ENCODE data around the gene CTNNA1.

GRCh38 chr5:138918686-138919085, 165.5 kb downstream of the CTNNA1 start:
- TF ChIP-seq POLR2A (IDR thresholded peaks at IDR 0.05) = no peak
- TF ChIP-seq, protein P1, sequence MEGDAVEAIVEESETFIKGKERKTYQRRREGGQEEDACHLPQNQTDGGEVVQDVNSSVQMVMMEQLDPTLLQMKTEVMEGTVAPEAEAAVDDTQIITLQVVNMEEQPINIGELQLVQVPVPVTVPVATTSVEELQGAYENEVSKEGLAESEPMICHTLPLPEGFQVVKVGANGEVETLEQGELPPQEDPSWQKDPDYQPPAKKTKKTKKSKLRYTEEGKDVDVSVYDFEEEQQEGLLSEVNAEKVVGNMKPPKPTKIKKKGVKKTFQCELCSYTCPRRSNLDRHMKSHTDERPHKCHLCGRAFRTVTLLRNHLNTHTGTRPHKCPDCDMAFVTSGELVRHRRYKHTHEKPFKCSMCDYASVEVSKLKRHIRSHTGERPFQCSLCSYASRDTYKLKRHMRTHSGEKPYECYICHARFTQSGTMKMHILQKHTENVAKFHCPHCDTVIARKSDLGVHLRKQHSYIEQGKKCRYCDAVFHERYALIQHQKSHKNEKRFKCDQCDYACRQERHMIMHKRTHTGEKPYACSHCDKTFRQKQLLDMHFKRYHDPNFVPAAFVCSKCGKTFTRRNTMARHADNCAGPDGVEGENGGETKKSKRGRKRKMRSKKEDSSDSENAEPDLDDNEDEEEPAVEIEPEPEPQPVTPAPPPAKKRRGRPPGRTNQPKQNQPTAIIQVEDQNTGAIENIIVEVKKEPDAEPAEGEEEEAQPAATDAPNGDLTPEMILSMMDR (IDR thresholded peaks at IDR 0.05) = no peak
